Skeletal muscle tissue (tissue), 4 donors: ENCODE measurements around the gene HLA-DQA1. TPM values are rescaled to one million over a fixed set of nuclear protein-coding genes. Genes with fewer than 3 reads are reported as not detected.
"Not testable (repeated sequence)": the region's sequence is repeated elsewhere in the genome, so short reads cannot be mapped to it uniquely, and the experiment has no call there.

Source experiments
- H3K27ac ChIP-seq: one replicate; pipeline ENCODE4 v1.7.0; 2013; ENCODE audit warnings: mild to moderate bottlenecking, low read depth, low read length, inconsistent platforms
- H3K27me3 ChIP-seq, 3 donors: one replicate each; pipeline ENCODE4 v1.7.0; 2013; ENCODE audit warnings: low read length in 3 of 3; ENCODE audit not compliant: control insufficient read depth in 3 of 3, insufficient read depth in 3 of 3
- H3K36me3 ChIP-seq, 3 donors: one replicate each; pipeline ENCODE4 v1.7.0; 2013; ENCODE audit warnings: low read length in 3 of 3; ENCODE audit not compliant: control insufficient read depth in 3 of 3, insufficient read depth in 3 of 3
- H3K4me1 ChIP-seq, 3 donors: one replicate each; pipeline ENCODE4 v1.7.0; 2013; ENCODE audit warnings: low read length in 3 of 3, mild to moderate bottlenecking in 3 of 3; ENCODE audit not compliant: control insufficient read depth in 3 of 3, insufficient read depth in 3 of 3
- H3K4me3 ChIP-seq, 3 donors: one replicate each; pipeline ENCODE4 v1.7.0; 2013; ENCODE audit warnings: low read length in 3 of 3
- H3K9ac ChIP-seq, 3 donors: one replicate each; pipeline ENCODE4 v1.7.0; 2013; ENCODE audit warnings: low read length in 3 of 3, mild to moderate bottlenecking in 3 of 3, moderate library complexity in 2 of 3, low read depth in 1 of 3
- H3K9me3 ChIP-seq, 3 donors: one replicate each; pipeline ENCODE4 v1.7.0; 2013; ENCODE audit warnings: low read length in 3 of 3; ENCODE audit not compliant: control insufficient read depth in 3 of 3
- total RNA-seq: library from RNA; depleted of rRNA; stranded (reverse); fragments of >200 nt; gene quantifications from one replicate; pipeline ENCODE4 v1.2.3, GENCODE V29; 2014
- donor health status: Osteomylitis.

Gene HLA-DQA1
- total RNA-seq = 1.0 TPM

- peaks cover 0 to 10% (median 0%) of the 10 kb centered on the region in 3 donors for H3K27me3 ChIP-seq
- H3K36me3 ChIP-seq = no peaks in the 10 kb centered on the region
- H3K9ac ChIP-seq = no peak within 1 kb of the TSS
- no peaks in the 10 kb centered on the region for H3K4me1 ChIP-seq
- peaks cover 0 to 4% (median 0%) of the 10 kb centered on the region in 3 donors for H3K9me3 ChIP-seq
- H3K27ac ChIP-seq = no peak within 1 kb of the TSS
- no peak within 1 kb of the TSS for H3K4me3 ChIP-seq
Observed at GRCh38 chr6:32637219-32637880, at the start of gene HLA-DQA1. HLA-DQA1 (plus strand) TSS chr6:32637406; CDS start chr6:32637459, 53 bp downstream.

DNA sequence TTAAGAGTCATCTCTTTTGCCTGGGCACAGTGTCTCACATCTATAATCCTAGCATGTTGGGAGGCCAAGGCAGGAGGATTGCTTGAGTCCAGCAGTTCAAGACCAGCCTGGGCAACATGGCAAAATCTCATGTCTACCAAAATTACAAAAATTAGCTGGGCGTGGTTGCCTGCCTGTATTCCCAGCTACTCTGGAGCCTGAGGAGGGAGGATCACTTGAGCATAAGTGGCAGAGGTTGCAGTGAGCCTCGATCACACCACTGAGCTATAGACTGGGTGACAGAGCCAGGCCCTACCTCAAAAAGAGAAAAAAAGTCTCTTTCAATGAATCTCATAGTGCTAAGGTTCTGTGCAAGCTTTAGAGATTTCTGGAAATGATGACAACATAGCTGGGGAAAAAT, 49.0 kb upstream of the HLA-DQA1 start:
- Histone ChIP-seq H3K36me3 (no peaks in the 10 kb centered on the region), H3K4me3 (peak overlapping the region in 1 of 3 donors; percentile 68), H3K4me1 (peaks cover 0 to 3% (median 0%) of the 10 kb centered on the region in 3 donors), H3K9me3 (no peaks in the 10 kb centered on the region), H3K9ac (no peak overlapping the region), H3K27me3 (peaks cover 0 to 11% (median 0%) of the 10 kb centered on the region in 3 donors), H3K27ac (no peak overlapping the region)

DNA sequence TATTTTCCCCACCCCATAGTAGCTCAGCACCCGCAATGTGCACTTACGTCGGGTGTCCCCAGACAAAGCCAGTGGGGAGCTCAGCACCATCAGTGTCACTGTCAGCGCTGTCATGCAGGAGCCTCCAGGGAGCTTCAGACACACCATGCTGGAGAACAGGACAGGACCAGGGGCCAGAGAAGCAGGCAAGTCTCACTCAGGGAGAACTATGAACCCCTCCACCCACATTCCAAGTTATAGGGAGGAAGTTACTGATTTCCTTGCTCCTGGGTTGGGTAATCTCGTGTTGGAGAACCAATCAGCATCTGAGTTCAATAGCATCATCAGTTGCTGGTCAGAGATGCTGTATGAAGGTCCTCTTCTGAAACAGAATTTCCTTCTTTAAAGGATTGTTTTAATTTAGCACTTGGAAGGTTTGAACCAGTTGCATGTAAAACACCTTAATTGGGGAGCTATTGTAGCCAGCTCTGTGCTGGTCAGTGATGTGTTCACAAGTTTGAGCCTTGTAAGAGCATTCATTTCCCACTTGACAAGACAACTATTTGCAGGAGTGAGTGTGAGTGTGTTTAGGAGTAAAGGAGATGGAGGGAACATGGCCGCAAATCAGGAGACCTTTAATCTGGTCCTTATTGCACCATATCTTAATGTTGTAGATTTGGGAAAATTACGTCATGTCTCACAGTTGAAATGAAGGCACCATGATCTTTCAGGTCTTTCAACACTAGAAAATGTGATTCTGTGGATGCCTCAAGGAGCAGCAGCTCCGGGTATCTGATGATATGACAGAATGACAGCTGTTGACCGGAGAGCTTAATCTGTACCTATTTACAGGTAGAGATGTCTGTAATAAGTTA, 47.4 kb upstream of the HLA-DQA1 start, which contains the start of gene HLA-DRB1:
Gene HLA-DRB1, minus strand, starts transcription at position 253 of the 854 bp plus-strand sequence. Its CDS starts 106 bp downstream, at position 147.
- Histone ChIP-seq H3K9ac (peak within 1 kb of the TSS in 1 of 3 donors; percentile 57), H3K36me3 (no peaks in the 10 kb centered on the region)

DNA sequence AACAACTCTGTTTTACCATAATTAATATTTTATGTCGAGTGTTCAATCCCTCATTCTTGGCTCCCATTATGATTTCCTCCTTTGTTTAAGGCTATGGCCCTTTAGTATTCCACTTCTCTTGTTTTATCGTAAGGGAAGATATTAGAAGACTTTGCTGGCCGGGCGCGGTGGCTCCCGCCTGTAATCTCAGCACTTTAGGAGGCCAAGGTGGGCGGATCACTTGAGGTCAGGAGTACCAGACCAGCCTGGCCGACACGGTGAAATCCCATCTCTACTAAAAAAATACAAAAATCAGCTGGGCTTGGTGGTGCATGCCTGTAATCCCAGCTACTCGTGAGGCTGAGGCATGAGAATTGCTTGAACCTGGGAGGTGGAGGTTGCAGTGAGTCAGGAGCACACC, 46.5 kb upstream of the HLA-DQA1 start:
- not testable (repeated sequence) for H3K27me3 ChIP-seq, H3K36me3 ChIP-seq, H3K9ac ChIP-seq, H3K9me3 ChIP-seq, H3K4me3 ChIP-seq, H3K4me1 ChIP-seq, H3K27ac ChIP-seq

More for the DNA sequence above, 47.4 kb upstream of the HLA-DQA1 start, which contains the start of gene HLA-DRB1:
- H3K4me3 ChIP-seq = peak within 1 kb of the TSS in 1 of 3 donors; percentile 68
- H3K9me3 ChIP-seq = no peaks in the 10 kb centered on the region
- H3K4me1 ChIP-seq = no peaks in the 10 kb centered on the region
- H3K27ac ChIP-seq = no peak within 1 kb of the TSS
- H3K27me3 ChIP-seq = no peaks in the 10 kb centered on the region

DNA sequence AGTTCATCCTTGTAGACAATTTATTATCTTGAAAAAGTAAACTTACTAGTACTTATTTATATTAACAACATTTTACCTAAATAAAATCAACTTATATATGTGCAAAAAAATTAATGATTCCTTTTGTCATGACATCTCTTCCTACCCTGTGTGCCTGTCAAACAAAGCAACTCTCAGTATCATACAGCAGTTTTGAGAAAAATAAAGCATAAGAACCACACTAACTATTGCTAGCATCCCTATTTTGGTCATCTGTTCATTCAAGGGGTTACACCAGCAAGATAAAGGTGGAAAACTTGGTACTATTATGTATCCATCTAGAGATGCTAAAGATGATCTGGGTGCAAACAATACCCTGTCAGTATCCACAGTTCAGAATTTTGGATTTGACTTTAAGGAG, 40.2 kb upstream of the HLA-DQA1 start:
- Histone ChIP-seq H3K4me1 (no peaks in the 10 kb centered on the region), H3K27ac (no peak overlapping the region), H3K36me3 (no peaks in the 10 kb centered on the region), H3K9me3 (no peaks in the 10 kb centered on the region), H3K4me3 (no peak overlapping the region), H3K9ac (no peak overlapping the region), H3K27me3 (no peaks in the 10 kb centered on the region)

DNA sequence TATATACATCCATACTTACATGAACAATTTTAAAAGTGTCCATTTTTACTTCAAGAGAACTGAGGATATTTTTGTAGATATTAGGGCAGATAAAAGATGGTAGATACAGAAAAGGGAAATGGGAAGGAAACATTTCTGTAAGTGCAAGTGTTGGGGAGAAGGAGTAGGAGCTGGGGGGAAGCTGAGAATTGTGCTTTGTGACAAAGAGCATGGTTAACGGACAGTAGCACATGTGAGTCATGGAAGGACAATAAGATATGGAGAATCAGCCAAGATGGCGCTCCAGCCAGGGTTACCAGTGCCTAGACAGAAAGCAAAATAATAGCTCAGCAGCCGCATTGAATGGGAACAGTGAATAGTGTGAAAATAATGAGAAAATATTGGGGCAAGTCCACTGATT, 34.8 kb upstream of the HLA-DQA1 start:
- no peaks in the 10 kb centered on the region for H3K4me1 ChIP-seq
- H3K27ac ChIP-seq = no peak overlapping the region
- no peak overlapping the region for H3K4me3 ChIP-seq

GRCh38 chr6:32603222-32603621, 34.0 kb upstream of the HLA-DQA1 start:
- Histone ChIP-seq H3K4me3 (no peak overlapping the region), H3K36me3 (no peaks in the 10 kb centered on the region), H3K9me3 (no peaks in the 10 kb centered on the region), H3K9ac (no peak overlapping the region), H3K4me1 (no peaks in the 10 kb centered on the region), H3K27me3 (peaks cover 0 to 6% (median 0%) of the 10 kb centered on the region in 3 donors), H3K27ac (no peak overlapping the region)

More for the DNA sequence above, 34.8 kb upstream of the HLA-DQA1 start:
- Histone ChIP-seq H3K9me3 (no peaks in the 10 kb centered on the region), H3K9ac (no peak overlapping the region), H3K36me3 (no peaks in the 10 kb centered on the region), H3K27me3 (peaks cover 0 to 4% (median 0%) of the 10 kb centered on the region in 3 donors)

DNA sequence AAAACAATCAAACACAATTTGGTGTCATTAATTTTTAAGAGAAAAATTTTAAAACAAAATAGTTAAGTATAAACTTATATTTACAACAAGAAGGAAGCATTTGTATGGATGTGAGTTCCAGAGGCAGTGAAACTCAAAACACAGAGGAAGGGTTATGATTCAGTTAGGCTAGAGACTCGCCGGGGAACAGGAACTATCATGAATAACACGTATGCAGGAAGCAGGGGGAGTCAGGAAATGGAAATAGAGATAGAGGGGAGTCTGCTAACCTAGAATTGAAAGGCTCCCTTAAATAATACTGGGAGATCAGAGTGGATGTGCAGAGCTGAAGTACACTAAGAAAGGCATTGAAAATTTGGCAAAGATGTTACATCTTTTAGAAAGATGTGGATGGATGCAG, 33.3 kb upstream of the HLA-DQA1 start:
- Histone ChIP-seq H3K27me3 (peaks cover 0 to 6% (median 0%) of the 10 kb centered on the region in 3 donors), H3K36me3 (no peaks in the 10 kb centered on the region), H3K9me3 (no peaks in the 10 kb centered on the region), H3K4me3 (no peak overlapping the region), H3K9ac (no peak overlapping the region), H3K4me1 (no peaks in the 10 kb centered on the region), H3K27ac (no peak overlapping the region)

DNA sequence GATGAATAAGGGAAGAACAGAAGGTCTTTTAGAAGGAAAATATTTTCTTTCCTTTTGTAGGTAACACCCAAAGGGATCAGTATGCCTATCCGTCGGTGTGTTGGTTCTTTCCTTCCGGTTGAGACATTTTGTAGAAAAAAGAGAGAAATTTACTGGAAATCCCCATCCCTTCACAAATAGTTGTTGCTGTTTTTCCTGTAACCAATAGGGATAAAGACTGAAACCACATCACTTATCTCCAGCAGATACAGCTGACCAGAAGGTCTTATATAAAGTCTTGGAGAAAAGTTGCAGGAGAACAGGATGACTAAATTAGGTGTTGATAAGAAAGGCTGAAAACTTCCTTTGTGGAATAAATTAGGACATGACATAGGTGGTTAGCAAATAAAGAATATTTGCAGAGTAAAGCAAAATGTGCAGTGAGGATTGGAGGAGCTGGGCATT, 32.8 kb upstream of the HLA-DQA1 start:
- Histone ChIP-seq H3K9me3 (no peaks in the 10 kb centered on the region), H3K4me3 (no peak overlapping the region), H3K9ac (no peak overlapping the region), H3K27me3 (peaks cover 0 to 6% (median 0%) of the 10 kb centered on the region in 3 donors), H3K27ac (peak overlapping the region; percentile 40), H3K36me3 (no peaks in the 10 kb centered on the region), H3K4me1 (no peaks in the 10 kb centered on the region)
